ENCODE measurements around the gene ADGRL3. TPM values are rescaled to one million over a fixed set of nuclear protein-coding genes. Genes with fewer than 3 reads are reported as not detected.

The ADGRL3 gene
- total RNA-seq, 2 experiments from 2014 or later, result not detected

DNA sequence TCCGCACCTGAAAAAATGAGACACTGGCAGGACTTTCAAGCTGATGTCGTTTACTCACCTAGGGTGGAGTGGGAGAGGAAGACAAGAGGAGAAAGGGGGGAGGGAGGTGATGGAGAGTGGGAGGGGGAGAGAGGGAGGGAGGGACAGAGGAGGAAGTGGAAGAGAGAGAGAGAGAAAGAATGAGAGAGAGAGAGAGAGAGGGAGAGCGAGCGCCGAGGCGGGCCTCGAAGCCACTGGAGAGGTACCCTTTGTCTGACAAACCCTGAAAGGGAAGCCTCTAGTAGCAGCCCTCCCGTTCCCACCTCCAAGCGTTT is 296 bp upstream of the ADGRL3 start:
- Mint-ChIP-seq H3K27ac (no peak overlapping the region), H3K27me3 (peaks cover 46% of the 10 kb centered on the region), H3K36me3 (ENCODE audit: low read depth) (peaks cover 3% of the 10 kb centered on the region), H3K4me1 (ENCODE audit: low read depth) (peaks cover 2% of the 10 kb centered on the region), H3K4me3 (no peak overlapping the region), H3K9me3 (peaks cover 1% of the 10 kb centered on the region)
- ChIA-PET POLR2A (no interaction called here), CTCF (no interaction called here)
- no peak for DNase-seq
- no peak for TF ChIP-seq CTCF (IDR thresholded peaks at IDR 0.05)
- intact Hi-C loops (cut with micrococcal nuclease), result no loop called here
- no peak for ATAC-seq

GRCh38 chr4:61200916-61201526 is 895 bp downstream of the ADGRL3 start:
- H3K27ac Mint-ChIP-seq, result no peak overlapping the region
- TF ChIP-seq CTCF (IDR thresholded peaks at IDR 0.05), result no peak
- peaks cover 46% of the 10 kb centered on the region for H3K27me3 Mint-ChIP-seq
- peaks cover 2% of the 10 kb centered on the region for H3K4me1 Mint-ChIP-seq (ENCODE audit: low read depth)
- DNase-seq (no peak), ATAC-seq (no peak)
- POLR2A ChIA-PET, result no interaction called here
- CTCF ChIA-PET, result no interaction called here
- intact Hi-C loops (cut with micrococcal nuclease), result no loop called here
- H3K36me3 Mint-ChIP-seq (ENCODE audit: low read depth), result peaks cover 3% of the 10 kb centered on the region
- peaks cover 1% of the 10 kb centered on the region for H3K9me3 Mint-ChIP-seq
- no peak overlapping the region for H3K4me3 Mint-ChIP-seq

GRCh38 chr4:61201561-61201960 is 1.4 kb downstream of the ADGRL3 start:
- ATAC-seq (no peak), DNase-seq (no peak)
- H3K36me3 Mint-ChIP-seq (ENCODE audit: low read depth), result peaks cover 3% of the 10 kb centered on the region
- peaks cover 46% of the 10 kb centered on the region for H3K27me3 Mint-ChIP-seq
- no peak for TF ChIP-seq CTCF (IDR thresholded peaks at IDR 0.05)
- intact Hi-C loops (cut with micrococcal nuclease), result no loop called here
- CTCF ChIA-PET, result no interaction called here
- POLR2A ChIA-PET, result no interaction called here
- peaks cover 1% of the 10 kb centered on the region for H3K9me3 Mint-ChIP-seq
- no peak overlapping the region for H3K4me3 Mint-ChIP-seq
- peaks cover 2% of the 10 kb centered on the region for H3K4me1 Mint-ChIP-seq (ENCODE audit: low read depth)
- no peak overlapping the region for H3K27ac Mint-ChIP-seq

DNA sequence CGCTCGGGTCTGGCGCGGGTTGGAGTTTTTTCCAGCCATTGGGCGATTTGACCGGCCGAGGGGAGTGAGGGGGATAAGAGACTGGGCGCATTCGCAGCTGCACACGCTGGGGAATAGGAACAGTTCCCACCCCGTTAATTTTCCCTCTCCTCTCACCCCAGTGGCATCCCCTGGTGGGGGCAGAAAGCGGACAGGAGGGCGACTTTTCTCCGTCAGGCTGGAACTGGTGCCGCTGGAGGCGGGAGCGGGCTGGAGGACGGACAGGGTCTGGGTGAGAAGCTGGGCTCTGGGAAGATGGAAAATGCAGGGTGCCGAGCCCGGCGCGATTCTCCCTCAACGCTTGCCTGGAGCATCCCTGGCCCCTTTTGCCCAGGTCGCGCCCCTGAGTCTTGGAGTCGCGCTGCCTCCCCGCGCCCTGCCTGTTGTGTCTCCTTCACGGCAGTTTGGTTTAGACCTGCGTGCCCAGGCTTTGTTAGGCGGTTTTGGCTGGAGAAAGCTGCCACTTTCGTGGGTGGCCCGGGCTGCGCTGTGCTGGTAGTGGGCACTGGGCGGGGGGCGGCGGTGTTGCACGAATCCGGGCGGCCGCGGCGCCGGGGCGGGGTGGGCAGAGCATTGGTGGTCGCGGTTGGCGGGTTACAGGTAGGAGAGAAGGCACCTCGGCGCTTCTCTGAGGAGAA is 2.0 kb downstream of the ADGRL3 start:
- Mint-ChIP-seq H3K9me3 (peaks cover 1% of the 10 kb centered on the region), H3K27me3 (peaks cover 46% of the 10 kb centered on the region), H3K4me1 (ENCODE audit: low read depth) (peaks cover 2% of the 10 kb centered on the region), H3K4me3 (no peak overlapping the region), H3K27ac (no peak overlapping the region), H3K36me3 (ENCODE audit: low read depth) (peaks cover 3% of the 10 kb centered on the region)
- TF ChIP-seq CTCF (IDR thresholded peaks at IDR 0.05), result no peak
- POLR2A ChIA-PET, result no interaction called here
- CTCF ChIA-PET, result no interaction called here
- ATAC-seq (no peak), DNase-seq (no peak)
- intact Hi-C loops (cut with micrococcal nuclease), result no loop called here

- ChIA-PET CTCF (no interaction called here), POLR2A (no interaction called here)
- Mint-ChIP-seq H3K27ac (no peak overlapping the region), H3K4me3 (no peak overlapping the region), H3K9me3 (peaks cover 1% of the 10 kb centered on the region), H3K27me3 (peaks cover 46% of the 10 kb centered on the region), H3K4me1 (ENCODE audit: low read depth) (peaks cover 2% of the 10 kb centered on the region), H3K36me3 (ENCODE audit: low read depth) (peaks cover 3% of the 10 kb centered on the region)
- no peak for TF ChIP-seq CTCF (IDR thresholded peaks at IDR 0.05)
- intact Hi-C loops (cut with micrococcal nuclease), result no loop called here
- ATAC-seq (no peak), DNase-seq (no peak)
Observed at GRCh38 chr4:61202638-61203435, 2.7 kb downstream of the ADGRL3 start.
